Measurements from ENCODE around the gene SYK.

The SYK gene

GRCh38 chr9:90905822-90906221 is 104.2 kb downstream of the SYK start:
- no peak for DNase-seq (ENCODE audit: low read depth in 2 of 2)

- DNase-seq (ENCODE audit: low read depth in 2 of 2): no peak
Observed at GRCh38 chr9:90906316-90907055, 104.9 kb downstream of the SYK start.

GRCh38 chr9:90907056-90907445 is 105.4 kb downstream of the SYK start:
- no peak for DNase-seq (ENCODE audit: low read depth in 2 of 2)

GRCh38 chr9:90907790-90908189 is 106.2 kb downstream of the SYK start:
- DNase-seq (ENCODE audit: low read depth in 2 of 2): no peak

- no peak for DNase-seq (ENCODE audit: low read depth in 2 of 2)
Observed at GRCh38 chr9:90909225-90909624, 107.6 kb downstream of the SYK start.

- DNase-seq (ENCODE audit: low read depth in 2 of 2): no peak
Observed at GRCh38 chr9:90909747-90910283, 108.2 kb downstream of the SYK start.

- DNase-seq (ENCODE audit: low read depth in 2 of 2): no peak
Observed at GRCh38 chr9:90914196-90914595, 112.6 kb downstream of the SYK start.

- peak; percentile 23 to 44 for DNase-seq (ENCODE audit: low read depth in 2 of 2)
Observed at GRCh38 chr9:90914868-90915483, 113.4 kb downstream of the SYK start.

- DNase-seq (ENCODE audit: low read depth in 2 of 2): no peak
Observed at GRCh38 chr9:90915693-90916092, 114.1 kb downstream of the SYK start.

GRCh38 chr9:90916147-90916734 is 114.6 kb downstream of the SYK start:
- no peak for DNase-seq (ENCODE audit: low read depth in 2 of 2)

- no peak for DNase-seq (ENCODE audit: low read depth in 2 of 2)
Observed at GRCh38 chr9:90919883-90920282, 118.3 kb downstream of the SYK start.

GRCh38 chr9:90921104-90921503 is 119.5 kb downstream of the SYK start:
- no peak for DNase-seq (ENCODE audit: low read depth in 2 of 2)

GRCh38 chr9:90921969-90922368 is 120.3 kb downstream of the SYK start:
- no peak for DNase-seq (ENCODE audit: low read depth in 2 of 2)

GRCh38 chr9:90925581-90926257 is 124.1 kb downstream of the SYK start:
- DNase-seq (ENCODE audit: low read depth in 2 of 2): no peak

GRCh38 chr9:90926936-90927335 is 125.3 kb downstream of the SYK start:
- DNase-seq (ENCODE audit: low read depth in 2 of 2): no peak

GRCh38 chr9:90927496-90927895 is 125.9 kb downstream of the SYK start:
- DNase-seq (ENCODE audit: low read depth in 2 of 2): no peak

GRCh38 chr9:90929626-90930025 is 128.0 kb downstream of the SYK start:
- no peak for DNase-seq (ENCODE audit: low read depth in 2 of 2)

GRCh38 chr9:90933468-90933867 is 131.8 kb downstream of the SYK start:
- no peak for DNase-seq (ENCODE audit: low read depth in 2 of 2)

GRCh38 chr9:90939351-90939750 is 137.7 kb downstream of the SYK start:
- no peak for DNase-seq (ENCODE audit: low read depth in 2 of 2)

GRCh38 chr9:90940280-90940679 is 138.7 kb downstream of the SYK start:
- DNase-seq (ENCODE audit: low read depth in 2 of 2): no peak

- DNase-seq (ENCODE audit: low read depth in 2 of 2): no peak
Observed at GRCh38 chr9:90941661-90942060, 140.0 kb downstream of the SYK start.

- DNase-seq (ENCODE audit: low read depth in 2 of 2): no peak
Observed at GRCh38 chr9:90942555-90942954, 140.9 kb downstream of the SYK start.

Measured in stimulated activated CD8-positive, alpha-beta memory T cell treated with anti-CD3 and anti-CD28 coated beads, Interleukin-15, amount 100 ng/mL, for 4 hours (primary cell).